ENCODE results near the gene DISC1. TPM values are rescaled to one million over a fixed set of nuclear protein-coding genes. Genes with fewer than 3 reads are reported as not detected.

DISC1 gene
- total and polyA plus RNA-seq, 2 experiments from 2014 or later, result 0.43 to 1.2 TPM

GRCh38 chr1:231818337-231818736 is 191.7 kb downstream of the DISC1 start:
- 14 to 16% methylated on average over 6 of the region's 6 CpGs for WGBS, 2 experiments (ENCODE audit: low coverage in 1 of 2, low lambda C conversion rate in 2 of 2, missing lambda C conversion rate in 2 of 2)
- H3K27ac ChIP-seq, result 0 out of 2 replicates have a peak overlapping the region, but pooled peaks have one; percentile 13
- no peaks in the 10 kb centered on the region for H3K9me3 ChIP-seq (ENCODE audit: low read depth)
- peak overlapping the region; percentile 63 for H2AFZ ChIP-seq
- H3K4me2 ChIP-seq (ENCODE audit: unreplicated experiment), result peak overlapping the region; percentile 34
- H3K27me3 ChIP-seq (replicated peaks; ENCODE audit: insufficient read depth), result no peaks in the 10 kb centered on the region
- H3K4me3 ChIP-seq, result no peak overlapping the region
- H3K9ac ChIP-seq, result no peak overlapping the region
- no peaks in the 10 kb centered on the region for H3K79me2 ChIP-seq (ENCODE audit: insufficient read depth)
- H4K20me1 ChIP-seq (ENCODE audit: insufficient read depth), result no peaks in the 10 kb centered on the region
- no peaks in the 10 kb centered on the region for H3K9me2 ChIP-seq (ENCODE audit: insufficient read depth)
- in situ Hi-C loops (cut with MboI), result no loop called here
- H3K4me1 ChIP-seq (ENCODE audit: insufficient read depth), result peaks cover 16% of the 10 kb centered on the region
- DNase-seq, result peak; percentile 28
- peaks cover 14% of the 10 kb centered on the region; the same call in 1 of the 2 replicates for H3F3A ChIP-seq (ENCODE audit: insufficient read depth)
- TF ChIP-seq EZH2phosphoT487 (IDR thresholded peaks at IDR 0.05; ENCODE audit: insufficient read depth, low read depth), result no peak
- TF ChIP-seq EZH2 (IDR thresholded peaks at IDR 0.05; ENCODE audit: insufficient read depth, poor library complexity, severe bottlenecking), result no peak
- no peaks in the 10 kb centered on the region for H3K36me3 ChIP-seq (ENCODE audit: low read depth)

GRCh38 chr1:231821281-231821680 is 194.7 kb downstream of the DISC1 start:
- no peak overlapping the region for H3K9ac ChIP-seq
- 95% methylated on average over 3 of the region's 3 CpGs for WGBS, 2 experiments (ENCODE audit: low coverage in 1 of 2, low lambda C conversion rate in 2 of 2, missing lambda C conversion rate in 2 of 2)
- no peak overlapping the region for H2AFZ ChIP-seq

GRCh38 chr1:231822041-231822440 is 195.5 kb downstream of the DISC1 start:
- H3K4me1 ChIP-seq (ENCODE audit: insufficient read depth), result peaks cover 25% of the 10 kb centered on the region
- no peaks in the 10 kb centered on the region for H3K27me3 ChIP-seq (replicated peaks; ENCODE audit: insufficient read depth)
- TF ChIP-seq EZH2phosphoT487 (IDR thresholded peaks at IDR 0.05; ENCODE audit: insufficient read depth, low read depth) (no peak), EZH2 (IDR thresholded peaks at IDR 0.05; ENCODE audit: insufficient read depth, poor library complexity, severe bottlenecking) (no peak)
- H3K4me2 ChIP-seq (ENCODE audit: unreplicated experiment), result no peak overlapping the region
- H3K79me2 ChIP-seq (ENCODE audit: insufficient read depth), result no peaks in the 10 kb centered on the region
- H3K9ac ChIP-seq, result no peak overlapping the region
- H2AFZ ChIP-seq, result no peak overlapping the region
- no peaks in the 10 kb centered on the region for H3K36me3 ChIP-seq (ENCODE audit: low read depth)
- H4K20me1 ChIP-seq (ENCODE audit: insufficient read depth), result no peaks in the 10 kb centered on the region
- no peaks in the 10 kb centered on the region for H3K9me3 ChIP-seq (ENCODE audit: low read depth)
- peaks cover 18% of the 10 kb centered on the region; the same call in 1 of the 2 replicates for H3F3A ChIP-seq (ENCODE audit: insufficient read depth)
- no peak overlapping the region for H3K27ac ChIP-seq
- in situ Hi-C loops (cut with MboI), result no loop called here
- WGBS, 2 experiments (ENCODE audit: low coverage in 1 of 2, low lambda C conversion rate in 2 of 2, missing lambda C conversion rate in 2 of 2), result 91 to 97% methylated on average over 6 of the region's 6 CpGs
- no peak overlapping the region for H3K4me3 ChIP-seq
- H3K9me2 ChIP-seq (ENCODE audit: insufficient read depth), result no peaks in the 10 kb centered on the region
- DNase-seq, result no peak

More at GRCh38 chr1:231821281-231821680, 194.7 kb downstream of the DISC1 start:
- Histone ChIP-seq H3K4me3 (no peak overlapping the region), H3K36me3 (ENCODE audit: low read depth) (no peaks in the 10 kb centered on the region), H3F3A (ENCODE audit: insufficient read depth) (peaks cover 14% of the 10 kb centered on the region; the same call in 1 of the 2 replicates), H4K20me1 (ENCODE audit: insufficient read depth) (no peaks in the 10 kb centered on the region), H3K9me3 (ENCODE audit: low read depth) (no peaks in the 10 kb centered on the region), H3K27ac (no peak overlapping the region), H3K9me2 (ENCODE audit: insufficient read depth) (no peaks in the 10 kb centered on the region), H3K27me3 (replicated peaks; ENCODE audit: insufficient read depth) (no peaks in the 10 kb centered on the region), H3K4me2 (ENCODE audit: unreplicated experiment) (no peak overlapping the region), H3K4me1 (ENCODE audit: insufficient read depth) (peaks cover 17% of the 10 kb centered on the region), H3K79me2 (ENCODE audit: insufficient read depth) (no peaks in the 10 kb centered on the region)
- in situ Hi-C loops (cut with MboI), result no loop called here
- no peak for DNase-seq
- TF ChIP-seq EZH2phosphoT487 (IDR thresholded peaks at IDR 0.05; ENCODE audit: insufficient read depth, low read depth) (no peak), EZH2 (IDR thresholded peaks at IDR 0.05; ENCODE audit: insufficient read depth, poor library complexity, severe bottlenecking) (no peak)

- Histone ChIP-seq H3K27me3 (replicated peaks; ENCODE audit: insufficient read depth) (no peaks in the 10 kb centered on the region), H3K4me2 (ENCODE audit: unreplicated experiment) (no peak overlapping the region), H4K20me1 (ENCODE audit: insufficient read depth) (no peaks in the 10 kb centered on the region), H3K79me2 (ENCODE audit: insufficient read depth) (no peaks in the 10 kb centered on the region), H2AFZ (no peak overlapping the region), H3K27ac (no peak overlapping the region), H3F3A (ENCODE audit: insufficient read depth) (peaks cover 22% of the 10 kb centered on the region), H3K4me1 (ENCODE audit: insufficient read depth) (peaks cover 32% of the 10 kb centered on the region), H3K36me3 (ENCODE audit: low read depth) (no peaks in the 10 kb centered on the region), H3K4me3 (no peak overlapping the region), H3K9ac (no peak overlapping the region), H3K9me2 (ENCODE audit: insufficient read depth) (no peaks in the 10 kb centered on the region), H3K9me3 (ENCODE audit: low read depth) (no peaks in the 10 kb centered on the region)
- DNase-seq, result no peak
- in situ Hi-C loops (cut with MboI), result no loop called here
- 91 to 93% methylated on average over 1 of the region's 1 CpG for whole genome bisulfite sequencing, 2 experiments (ENCODE audit: low coverage in 1 of 2, low lambda C conversion rate in 2 of 2, missing lambda C conversion rate in 2 of 2)
- TF ChIP-seq EZH2 (IDR thresholded peaks at IDR 0.05; ENCODE audit: insufficient read depth, poor library complexity, severe bottlenecking), result no peak
- no peak for TF ChIP-seq EZH2phosphoT487 (IDR thresholded peaks at IDR 0.05; ENCODE audit: insufficient read depth, low read depth)
These were observed 200.0 kb downstream of the DISC1 start for GRCh38 chr1:231826566-231826965.

All from GM23248 (cell line).